Mesenchymal stem cell (in vitro differentiated cells and primary cell): ENCODE measurements around the gene AKNA.

Source experiments
- DNase-seq: peaks from one replicate; pipeline ENCODE4 v3.0.0-alpha.2; 2013
- H2AFZ ChIP-seq: one replicate; pipeline ENCODE4 v1.6.1; 2013; ENCODE audit warnings: low read depth, mild to moderate bottlenecking, control low read depth, inconsistent platforms, low read length, moderate library complexity
- H2AK5ac ChIP-seq: 2 replicates; pipeline ENCODE4 v1.6.1; 2013; ENCODE audit warnings: low read length, moderate library complexity, mild to moderate bottlenecking, inconsistent platforms; ENCODE audit not compliant: severe bottlenecking
- H2BK120ac ChIP-seq: one replicate; pipeline ENCODE4 v1.6.1; 2013; ENCODE audit warnings: low read depth, mild to moderate bottlenecking, inconsistent platforms, low read length, moderate library complexity
- H2BK12ac ChIP-seq, 2 experiments: one replicate each; pipeline ENCODE4 v1.6.1; 2013; ENCODE audit warnings: inconsistent platforms in 2 of 2, low read length in 2 of 2, mild to moderate bottlenecking in 2 of 2, moderate library complexity in 2 of 2, control low read depth in 1 of 2
- H2BK15ac ChIP-seq: one replicate; pipeline ENCODE4 v1.6.1; 2013; ENCODE audit warnings: mild to moderate bottlenecking, low read depth, inconsistent platforms; ENCODE audit not compliant: poor library complexity, severe bottlenecking
- H2BK5ac ChIP-seq: 2 replicates; pipeline ENCODE4 v1.6.1; 2013; ENCODE audit warnings: low read depth, mild to moderate bottlenecking, low read length, control low read depth, inconsistent platforms; ENCODE audit not compliant: poor library complexity, severe bottlenecking
- H3K14ac ChIP-seq, 2 experiments: one replicate each; pipeline ENCODE4 v1.6.1; 2013; ENCODE audit warnings: inconsistent platforms in 2 of 2, low read length in 2 of 2, control low read depth in 1 of 2, mild to moderate bottlenecking in 1 of 2, moderate library complexity in 1 of 2
- H3K18ac ChIP-seq, 2 experiments: one replicate each; pipeline ENCODE4 v1.6.1; 2013; ENCODE audit warnings: inconsistent platforms in 2 of 2, low read length in 2 of 2, control low read depth in 1 of 2, low read depth in 1 of 2, mild to moderate bottlenecking in 1 of 2
- H3K23ac ChIP-seq, 2 experiments: one replicate each; pipeline ENCODE4 v1.6.1; 2013; ENCODE audit warnings: inconsistent platforms in 2 of 2, low read length in 2 of 2, mild to moderate bottlenecking in 2 of 2, moderate library complexity in 2 of 2, control low read depth in 1 of 2
- H3K27ac ChIP-seq: 2 replicates; pipeline ENCODE4 v1.5.1; 2013; ENCODE audit warnings: mild to moderate bottlenecking, moderate library complexity, low read length, control low read depth, inconsistent platforms; ENCODE audit not compliant: poor library complexity, severe bottlenecking
- H3K27me3 ChIP-seq, 2 experiments: 2 replicates each; pipeline versions ENCODE4 v1.6.1 to v1.7.0; 2013; ENCODE audit warnings: low read length in 2 of 2, mild to moderate bottlenecking in 2 of 2, moderate library complexity in 2 of 2, control low read depth in 1 of 2, inconsistent platforms in 1 of 2; ENCODE audit not compliant: control insufficient read depth in 1 of 2, insufficient read depth in 1 of 2
- H3K36me3 ChIP-seq, 2 experiments: 2 replicates each; pipeline versions ENCODE4 v1.6.1 to v1.7.0; 2013; ENCODE audit warnings: low read length in 2 of 2, control low read depth in 1 of 2, inconsistent platforms in 1 of 2, low read depth in 1 of 2, mild to moderate bottlenecking in 1 of 2; ENCODE audit not compliant: insufficient read depth in 2 of 2, control insufficient read depth in 1 of 2
- H3K4ac ChIP-seq, 2 experiments: one replicate each; pipeline ENCODE4 v1.6.1; 2013; ENCODE audit warnings: inconsistent platforms in 2 of 2, low read length in 2 of 2, mild to moderate bottlenecking in 2 of 2, moderate library complexity in 2 of 2, control low read depth in 1 of 2, low read depth in 1 of 2
- H3K4me1 ChIP-seq: 2 replicates; pipeline ENCODE4 v1.6.1; 2013; ENCODE audit warnings: low read depth, low read length, control low read depth; ENCODE audit not compliant: control insufficient read depth, insufficient read depth
- H3K4me2 ChIP-seq: 2 replicates; pipeline ENCODE4 v1.6.1; 2013; ENCODE audit warnings: low read length, mild to moderate bottlenecking, inconsistent platforms; ENCODE audit not compliant: poor library complexity, severe bottlenecking
- H3K4me3 ChIP-seq, 2 experiments: 2 replicates each; pipeline versions ENCODE4 v1.5.1 to v1.7.0; 2013; ENCODE audit warnings: low read length in 2 of 2, mild to moderate bottlenecking in 2 of 2, control low read depth in 1 of 2, low read depth in 1 of 2; ENCODE audit not compliant: insufficient read depth in 1 of 2
- H3K79me1 ChIP-seq: replicated peaks from 2 replicates; pipeline ENCODE4 v1.6.1; 2013; ENCODE audit warnings: mild to moderate bottlenecking, control low read depth, low read length, inconsistent platforms; ENCODE audit not compliant: poor library complexity, severe bottlenecking
- H3K9ac ChIP-seq: 2 replicates; pipeline ENCODE4 v1.7.0; 2013; ENCODE audit warnings: mild to moderate bottlenecking, low read length, moderate library complexity
- H3K9me3 ChIP-seq: 2 replicates; pipeline ENCODE4 v1.7.0; 2013; ENCODE audit warnings: mild to moderate bottlenecking, low read length; ENCODE audit not compliant: control insufficient read depth
- H4K8ac ChIP-seq: one replicate; pipeline ENCODE4 v1.6.1; 2013; ENCODE audit warnings: inconsistent platforms, mild to moderate bottlenecking, low read length, moderate library complexity
- H4K91ac ChIP-seq: one replicate; pipeline ENCODE4 v1.6.1; 2013; ENCODE audit warnings: mild to moderate bottlenecking, low read length, inconsistent platforms
- WGBS: methylation state at CpG from one replicate; pipeline ENCODE4 v1.1.7; 2013; ENCODE audit warnings: mixed read lengths; 5-methylcytosine and 5-hydroxymethylcytosine counted together

AKNA gene

DNA sequence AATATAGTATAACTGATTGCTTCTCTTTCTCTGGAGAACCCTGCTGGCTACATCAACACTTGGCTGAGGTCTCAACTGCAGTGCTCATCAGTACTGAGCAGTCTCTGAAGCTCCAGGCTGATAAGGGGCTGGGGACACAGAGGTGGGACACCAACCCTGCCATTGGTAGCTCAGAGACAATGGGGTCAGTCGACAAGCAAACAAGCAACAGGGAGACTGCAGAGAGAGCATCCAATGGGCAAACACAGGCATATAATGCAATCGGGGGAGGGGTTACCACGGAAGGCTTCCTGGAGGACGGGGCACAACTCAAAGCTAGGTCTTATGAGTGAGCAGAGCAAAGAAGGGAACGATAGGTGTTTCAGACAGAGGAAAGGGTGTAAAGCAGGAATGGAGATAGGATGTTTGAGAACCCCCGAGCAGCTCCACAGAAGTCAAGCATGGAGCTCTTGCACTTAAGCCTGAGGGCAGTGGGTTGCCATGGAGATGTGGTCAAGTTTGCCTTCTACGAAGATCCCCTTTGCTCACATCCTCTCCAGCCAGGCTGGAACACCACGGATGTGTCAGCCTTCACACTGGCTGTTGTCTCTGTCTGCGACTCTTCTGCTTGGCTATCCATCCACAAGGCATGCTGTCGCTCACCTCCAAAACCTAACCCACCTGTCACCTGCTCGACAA, 21.5 kb upstream of the AKNA start:
- Histone ChIP-seq H3K4me3 (no peak overlapping the region), H3K9me3 (no peaks in the 10 kb centered on the region), H4K91ac (no peak overlapping the region), H3K36me3 (peaks cover 0 to 17% of the 10 kb centered on the region in 2 experiments), H2AK5ac (no peak overlapping the region), H3K18ac (peak overlapping the region in 1 of 2 experiments; percentile 37), H2BK120ac (no peak overlapping the region), H3K4ac (no peak overlapping the region), H2BK5ac (no peak overlapping the region), H4K8ac (no peak overlapping the region), H3K27me3 (peaks cover 0 to 22% of the 10 kb centered on the region in 2 experiments), H3K27ac (no peak overlapping the region), H2BK15ac (no peak overlapping the region), H3K23ac (no peak overlapping the region), H3K9ac (no peak overlapping the region), H3K14ac (peak overlapping the region in 1 of 2 experiments; percentile 0), H3K4me2 (no peak overlapping the region), H3K4me1 (peaks cover 17% of the 10 kb centered on the region), H2AFZ (no peak overlapping the region), H2BK12ac (no peak overlapping the region), H3K79me1 (no peaks in the 10 kb centered on the region)
- DNase-seq: peak; percentile 87
- whole genome bisulfite sequencing: 70% methylated on average over 11 of the region's 11 CpGs

DNA sequence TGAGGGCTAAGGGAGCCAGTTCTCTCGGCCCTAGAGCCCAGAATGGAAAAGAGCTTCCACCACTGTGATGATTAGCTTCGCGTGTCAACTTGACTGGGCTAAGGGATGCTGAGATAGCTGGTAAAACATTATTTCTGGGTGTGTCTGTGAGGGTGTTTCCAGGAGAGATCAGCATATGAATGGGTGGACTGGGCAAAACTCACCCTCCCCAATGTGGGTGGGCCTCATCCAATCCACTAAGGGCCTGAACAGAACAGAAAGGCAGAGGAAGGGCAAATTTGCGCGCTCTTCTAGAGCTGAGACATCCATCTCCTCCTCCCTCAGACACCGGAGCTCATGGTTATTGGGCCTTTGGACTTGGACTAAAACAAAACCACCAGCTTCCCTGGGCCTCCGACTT, 20.9 kb upstream of the AKNA start:
- no peak overlapping the region for H2AFZ ChIP-seq
- 87% methylated on average over 7 of the region's 7 CpGs for WGBS
- peaks cover 17% of the 10 kb centered on the region for H3K4me1 ChIP-seq
- no peak overlapping the region for H2BK12ac ChIP-seq
- H3K14ac ChIP-seq: no peak overlapping the region
- H2BK5ac ChIP-seq: no peak overlapping the region
- no peak overlapping the region for H2AK5ac ChIP-seq
- DNase-seq: no peak
- H3K18ac ChIP-seq: no peak overlapping the region
- H4K91ac ChIP-seq: no peak overlapping the region
- no peak overlapping the region for H3K4ac ChIP-seq
- no peak overlapping the region for H3K4me3 ChIP-seq
- H4K8ac ChIP-seq: no peak overlapping the region
- peaks cover 0 to 22% of the 10 kb centered on the region in 2 experiments for H3K27me3 ChIP-seq
- H3K9me3 ChIP-seq: no peaks in the 10 kb centered on the region
- H3K36me3 ChIP-seq: peaks cover 0 to 20% of the 10 kb centered on the region in 2 experiments
- no peak overlapping the region for H3K9ac ChIP-seq
- H3K23ac ChIP-seq: no peak overlapping the region
- H3K4me2 ChIP-seq: no peak overlapping the region
- no peaks in the 10 kb centered on the region for H3K79me1 ChIP-seq
- no peak overlapping the region for H3K27ac ChIP-seq
- no peak overlapping the region for H2BK15ac ChIP-seq
- H2BK120ac ChIP-seq: no peak overlapping the region

- Histone ChIP-seq H3K23ac (no peak overlapping the region), H2AK5ac (no peak overlapping the region), H4K91ac (no peak overlapping the region), H3K27me3 (peaks cover 0 to 19% of the 10 kb centered on the region in 2 experiments), H2BK15ac (no peak overlapping the region), H3K9me3 (no peaks in the 10 kb centered on the region), H3K18ac (no peak overlapping the region), H3K27ac (no peak overlapping the region), H3K14ac (no peak overlapping the region), H3K4me2 (no peak overlapping the region), H3K4me1 (peaks cover 11% of the 10 kb centered on the region), H4K8ac (no peak overlapping the region), H3K4me3 (no peak overlapping the region), H2AFZ (no peak overlapping the region), H3K36me3 (peaks cover 0 to 27% of the 10 kb centered on the region in 2 experiments), H2BK120ac (no peak overlapping the region), H2BK5ac (no peak overlapping the region), H3K4ac (no peak overlapping the region), H3K9ac (no peak overlapping the region), H3K79me1 (no peaks in the 10 kb centered on the region), H2BK12ac (no peak overlapping the region)
- 81% methylated on average over 5 of the region's 5 CpGs for WGBS
- DNase-seq: no peak
These were observed 20.1 kb upstream of the AKNA start for GRCh38 chr9:114407889-114408288.

- Histone ChIP-seq H3K4me2 (no peak overlapping the region), H2BK5ac (no peak overlapping the region), H4K91ac (no peak overlapping the region), H2AFZ (no peak overlapping the region), H3K4me3 (no peak overlapping the region), H3K4ac (no peak overlapping the region), H3K79me1 (no peaks in the 10 kb centered on the region), H3K36me3 (peaks cover 0 to 35% of the 10 kb centered on the region in 2 experiments), H2BK12ac (no peak overlapping the region), H3K9me3 (no peaks in the 10 kb centered on the region), H3K9ac (no peak overlapping the region), H3K4me1 (peaks cover 10% of the 10 kb centered on the region), H3K27ac (no peak overlapping the region), H3K23ac (no peak overlapping the region), H4K8ac (no peak overlapping the region), H3K27me3 (peaks cover 0 to 14% of the 10 kb centered on the region in 2 experiments), H2BK120ac (no peak overlapping the region), H3K14ac (no peak overlapping the region), H2BK15ac (no peak overlapping the region), H3K18ac (no peak overlapping the region), H2AK5ac (no peak overlapping the region)
- WGBS: 93% methylated on average over 13 of the region's 13 CpGs
- DNase-seq: no peak
These were observed 18.7 kb upstream of the AKNA start for GRCh38 chr9:114406441-114406840.
